WTC11 (cell line): Measurements from ENCODE around the gene SCGB3A2. TPM values are rescaled to one million over a fixed set of nuclear protein-coding genes. Genes with fewer than 3 reads are reported as not detected.
A peak's percentile ranks its signal among the peaks of the same experiment; 100 is the strongest.

Experiments used
- ATAC-seq: fragments of 200-7000 bp; cut with Tn5 transposase; 2 replicates; pipeline ENCODE4 v1.10.0; 2021; ENCODE audit warnings: mild to moderate bottlenecking, moderate library complexity
- CTCF ChIA-PET: fragments of 300-600 bp; sonication (Branson Sonifier 250); formaldehyde crosslinking; loops from one replicate; lab custom pipeline; 2021; ENCODE audit warnings: antibody characterized with exemption; lab: Charles Lee
- POLR2A ChIA-PET: fragments of 350-600 bp; sonication (Branson Sonifier 250); formaldehyde crosslinking; loops from one replicate; lab custom pipeline; 2021; ENCODE audit warnings: antibody characterized with exemption; lab: Charles Lee
- DNase-seq: peaks from one replicate; pipeline ENCODE4 v3.0.0; 2021; ENCODE audit warnings: low spot score
- H3K27ac Mint-ChIP-seq: 2 replicates; pipeline ENCODE4 v1.8.0; 2021; ENCODE audit warnings: mixed read lengths
- H3K27me3 Mint-ChIP-seq: 2 replicates; pipeline ENCODE4 v1.8.0; 2021; ENCODE audit warnings: low read depth, mild to moderate bottlenecking, moderate library complexity, mixed read lengths
- H3K36me3 Mint-ChIP-seq: 2 replicates; pipeline ENCODE4 v1.8.0; 2021; ENCODE audit warnings: mixed read lengths
- H3K4me1 Mint-ChIP-seq: 2 replicates; pipeline ENCODE4 v1.8.0; 2022; ENCODE audit warnings: mixed read lengths
- H3K4me3 Mint-ChIP-seq: 2 replicates; pipeline ENCODE4 v1.8.0; 2021; ENCODE audit warnings: mild to moderate bottlenecking, moderate library complexity, mixed read lengths
- H3K9me3 Mint-ChIP-seq: 2 replicates; pipeline ENCODE4 v1.8.0; 2021; ENCODE audit warnings: mixed read lengths
- ATF1 ChIP-seq: sonication (generic); formaldehyde crosslinking; IDR thresholded peaks from 2 replicates; pipeline ENCODE4 v1.8.1; 2023; ENCODE audit warnings: mild to moderate bottlenecking, moderate library complexity, missing genetic modification reagents
- ATF3 ChIP-seq: sonication (generic); formaldehyde crosslinking; conservative IDR thresholded peaks from 2 replicates; pipeline ENCODE4 v1.8.1; 2022; ENCODE audit warnings: mild to moderate bottlenecking, missing genetic modification reagents
- CREB1 ChIP-seq: sonication (generic); formaldehyde crosslinking; IDR thresholded peaks from 2 replicates; pipeline ENCODE4 v1.8.0; 2023; ENCODE audit warnings: mild to moderate bottlenecking, missing genetic modification reagents
- CTCF ChIP-seq: fragments of 200-600 bp; IDR thresholded peaks from 2 replicates; pipeline ENCODE4 v1.8.0; 2022; ENCODE audit warnings: antibody characterized with exemption
- EMX1 ChIP-seq: fragments of 250-450 bp; sonication (Bioruptor Pico); IDR thresholded peaks from 2 replicates; pipeline ENCODE4 v1.8.0; 2021; ENCODE audit warnings: mild to moderate bottlenecking
- IRF2 ChIP-seq: sonication (generic); formaldehyde crosslinking; IDR thresholded peaks from 2 replicates; pipeline ENCODE4 v1.8.0; 2022; ENCODE audit warnings: low read depth, missing genetic modification reagents, borderline replicate concordance
- KAT7 ChIP-seq: sonication (generic); formaldehyde crosslinking; IDR thresholded peaks from 2 replicates; pipeline ENCODE4 v1.8.1; 2023; ENCODE audit warnings: missing genetic modification reagents, mild to moderate bottlenecking, borderline replicate concordance
- NFATC4 ChIP-seq: fragments of 250-450 bp; sonication (Bioruptor Pico); IDR thresholded peaks from 2 replicates; pipeline ENCODE4 v1.9.0; 2021; ENCODE audit warnings: mild to moderate bottlenecking
- NR2C2 ChIP-seq: sonication (generic); formaldehyde crosslinking; IDR thresholded peaks from 2 replicates; pipeline ENCODE4 v1.8.0; 2022; ENCODE audit warnings: mild to moderate bottlenecking, missing genetic modification reagents
- PRRX2 ChIP-seq: fragments of 250-450 bp; sonication (Bioruptor Pico); IDR thresholded peaks from 2 replicates; pipeline ENCODE4 v1.8.0; 2021; ENCODE audit warnings: mild to moderate bottlenecking
- SP1 ChIP-seq: sonication (generic); formaldehyde crosslinking; conservative IDR thresholded peaks from 2 replicates; pipeline ENCODE4 v1.8.1; 2022; ENCODE audit warnings: missing genetic modification reagents
- TCF7 ChIP-seq: sonication (generic); formaldehyde crosslinking; IDR thresholded peaks from 2 replicates; pipeline ENCODE4 v1.8.0; 2022; ENCODE audit warnings: mild to moderate bottlenecking, low read depth, missing genetic modification reagents, moderate library complexity
- TEAD1 ChIP-seq: sonication (generic); formaldehyde crosslinking; IDR thresholded peaks from 2 replicates; pipeline ENCODE4 v1.8.0; 2022; ENCODE audit warnings: mild to moderate bottlenecking, missing genetic modification reagents
- ZMAT4 ChIP-seq: fragments of 250-450 bp; sonication (Bioruptor Pico); IDR thresholded peaks from 2 replicates; pipeline ENCODE4 v1.9.0; 2021; ENCODE audit warnings: mild to moderate bottlenecking
- ZNF416 ChIP-seq: fragments of 250-450 bp; sonication (Bioruptor Pico); IDR thresholded peaks from 2 replicates; pipeline ENCODE4 v1.9.0; 2021; ENCODE audit warnings: mild to moderate bottlenecking, inconsistent platforms
- ZNF425 ChIP-seq: fragments of 250-450 bp; sonication (Bioruptor Pico); conservative IDR thresholded peaks from 2 replicates; pipeline ENCODE4 v1.9.0; 2021; ENCODE audit warnings: mild to moderate bottlenecking
- ZNF671 ChIP-seq: fragments of 250-450 bp; sonication (Bioruptor Pico); IDR thresholded peaks from 2 replicates; pipeline ENCODE4 v1.8.0; 2021; ENCODE audit warnings: mild to moderate bottlenecking
- total RNA-seq: library from RNA; stranded (reverse); gene quantifications from 3 replicates; pipeline ENCODE4 v1.2.3, GENCODE V29; 2021

SCGB3A2 gene
- total RNA-seq, 1 experiment from 2014 or later: 79.1 TPM

GRCh38 chr5:147857302-147858129 lies 21.0 kb upstream of the SCGB3A2 start:
- peaks cover 83% of the 10 kb centered on the region for H3K4me1 Mint-ChIP-seq
- no peaks in the 10 kb centered on the region for H3K9me3 Mint-ChIP-seq
- CTCF ChIA-PET: interaction anchor here (0.9 to 3.2 kb wide), 9 partner anchors 8 to 83 kb away, joined by 3 to 26 read pairs (median 4); no protein-coding TSS in a partner anchor
- DNase-seq: peak; percentile 77
- H3K36me3 Mint-ChIP-seq: no peaks in the 10 kb centered on the region
- TF ChIP-seq ZNF425 (CRISPR knock-in tag) (0 out of 2 replicates have a peak, but pooled peaks have one; percentile 66), NR2C2 (CRISPR knock-in tag) (no peak), CTCF (peak; percentile 84), ZNF416 (CRISPR knock-in tag) (0 out of 2 replicates have a peak, but pooled peaks have one; percentile 34)
- no peaks in the 10 kb centered on the region for H3K27me3 Mint-ChIP-seq
- peak overlapping the region; percentile 7; the same call in 1 of the 2 replicates for H3K27ac Mint-ChIP-seq
- POLR2A ChIA-PET: interaction anchor here (0.6 to 1.1 kb wide), 2 partner anchors 12 to 66 kb away, joined by 3 to 5 read pairs; no protein-coding TSS in a partner anchor
- ATAC-seq: no peak
- no peak overlapping the region for H3K4me3 Mint-ChIP-seq

GRCh38 chr5:147858565-147858964 lies 19.9 kb upstream of the SCGB3A2 start:
- CTCF ChIA-PET: interaction anchor here (1.0 to 3.2 kb wide), 9 partner anchors 9 to 82 kb away, joined by 3 to 26 read pairs (median 4); no protein-coding TSS in a partner anchor
- Mint-ChIP-seq H3K36me3 (peaks cover 2% of the 10 kb centered on the region; the same call in 1 of the 2 replicates), H3K27me3 (no peaks in the 10 kb centered on the region), H3K9me3 (no peaks in the 10 kb centered on the region), H3K27ac (peak overlapping the region; percentile 85), H3K4me1 (peaks cover 91% of the 10 kb centered on the region), H3K4me3 (no peak overlapping the region)
- TF ChIP-seq ZNF671 (CRISPR knock-in tag) (0 out of 2 replicates have a peak, but pooled peaks have one; percentile 31), ZNF425 (CRISPR knock-in tag) (no peak)
- POLR2A ChIA-PET: interaction anchor here (0.6 to 1.1 kb wide), 2 partner anchors 10 to 65 kb away, joined by 3 to 5 read pairs; no protein-coding TSS in a partner anchor
- DNase-seq: no peak
- no peak for ATAC-seq

GRCh38 chr5:147859962-147860640 lies 18.4 kb upstream of the SCGB3A2 start:
- no peaks in the 10 kb centered on the region for H3K27me3 Mint-ChIP-seq
- H3K4me3 Mint-ChIP-seq: peak overlapping the region; percentile 12; the same call in 1 of the 2 replicates
- ChIA-PET CTCF (interaction anchor here (1.1 to 3.2 kb wide), 5 partner anchors 9 to 74 kb away, joined by 4 to 26 read pairs (median 6); no protein-coding TSS in a partner anchor), POLR2A (interaction anchor here (0.9 to 2.3 kb wide), 5 partner anchors 9 to 23 kb away, joined by 3 to 10 read pairs (median 3); no protein-coding TSS in a partner anchor)
- peak overlapping the region; percentile 92 for H3K27ac Mint-ChIP-seq
- no peaks in the 10 kb centered on the region for H3K9me3 Mint-ChIP-seq
- H3K36me3 Mint-ChIP-seq: peaks cover 18% of the 10 kb centered on the region
- DNase-seq (no peak), ATAC-seq (peak; percentile 16)
- H3K4me1 Mint-ChIP-seq: peaks cover 95% of the 10 kb centered on the region
- TF ChIP-seq ZMAT4: peak; percentile 52
- TF ChIP-seq ZNF671 (CRISPR knock-in tag): 0 out of 2 replicates have a peak, but pooled peaks have one; percentile 11
- TF ChIP-seq SP1 (CRISPR knock-in tag): no peak
- 0 out of 2 replicates have a peak, but pooled peaks have one; percentile 23 for TF ChIP-seq ZNF425 (CRISPR knock-in tag)
- no peak for TF ChIP-seq KAT7 (CRISPR knock-in tag)
- TF ChIP-seq TCF7 (CRISPR knock-in tag): no peak
- 0 out of 2 replicates have a peak, but pooled peaks have one; percentile 33 for TF ChIP-seq EMX1 (CRISPR knock-in tag)
- no peak for TF ChIP-seq IRF2 (CRISPR knock-in tag)
- TF ChIP-seq CREB1 (CRISPR knock-in tag): no peak
- no peak for TF ChIP-seq PRRX2 (CRISPR knock-in tag)
- TF ChIP-seq NFATC4 (CRISPR knock-in tag): 0 out of 2 replicates have a peak, but pooled peaks have one; percentile 49
- TF ChIP-seq ATF3: no peak
- peak; percentile 30; the same call in 1 of the 2 replicates for TF ChIP-seq ZNF416 (CRISPR knock-in tag)
- TF ChIP-seq TEAD1 (CRISPR knock-in tag): 0 out of 2 replicates have a peak, but pooled peaks have one; percentile 27
- no peak for TF ChIP-seq ATF1 (CRISPR knock-in tag)
